Stimulated activated naive CD4-positive, alpha-beta T cell treated with Interleukin-2 at 50 U/mL for 16 hours (primary cell): ENCODE data around the gene SAP30L.

Source experiments
- DNase-seq: peaks from one replicate; lab custom pipeline; 2025; lab: John Stamatoyannopoulos, UW

Gene SAP30L

DNA sequence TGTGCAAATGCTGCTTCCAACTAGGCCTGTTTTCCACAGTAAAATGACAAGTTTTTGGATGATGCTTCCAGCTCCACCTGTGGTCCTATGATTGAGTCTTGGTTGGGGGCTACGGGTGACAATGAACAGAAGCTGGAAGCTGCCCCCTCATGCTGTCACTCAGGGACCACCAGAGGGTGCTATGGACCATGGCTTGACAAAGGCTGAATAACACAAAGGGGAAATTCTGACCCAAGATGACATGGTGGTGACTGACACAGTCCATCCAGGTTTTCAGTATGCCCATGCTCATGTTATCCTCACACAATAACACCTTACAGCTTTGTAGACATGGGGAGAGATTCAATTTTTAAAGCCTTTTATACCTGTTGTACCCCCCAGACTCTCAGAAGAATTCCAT lies 23.9 kb upstream of the SAP30L start:
- no peak for DNase-seq

DNA sequence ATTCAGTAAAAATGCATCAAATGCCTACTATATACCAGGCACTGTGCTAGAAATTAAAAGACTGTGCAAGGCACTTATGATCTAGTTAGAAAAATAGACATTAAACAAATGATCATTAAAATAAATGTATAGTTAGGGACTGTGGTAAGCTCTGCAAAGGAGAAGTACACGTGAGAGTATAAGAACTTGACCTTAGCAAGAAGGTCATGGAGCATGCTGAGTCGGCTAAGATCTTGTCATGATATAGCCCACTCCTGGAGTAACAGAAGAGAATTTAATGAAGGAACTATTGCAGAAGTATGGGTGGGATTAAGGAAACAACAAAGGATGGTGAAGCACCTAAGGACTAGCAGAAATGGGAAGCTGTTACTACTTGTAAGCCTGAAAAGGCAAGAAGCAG lies 23.5 kb upstream of the SAP30L start:
- no peak for DNase-seq

DNA sequence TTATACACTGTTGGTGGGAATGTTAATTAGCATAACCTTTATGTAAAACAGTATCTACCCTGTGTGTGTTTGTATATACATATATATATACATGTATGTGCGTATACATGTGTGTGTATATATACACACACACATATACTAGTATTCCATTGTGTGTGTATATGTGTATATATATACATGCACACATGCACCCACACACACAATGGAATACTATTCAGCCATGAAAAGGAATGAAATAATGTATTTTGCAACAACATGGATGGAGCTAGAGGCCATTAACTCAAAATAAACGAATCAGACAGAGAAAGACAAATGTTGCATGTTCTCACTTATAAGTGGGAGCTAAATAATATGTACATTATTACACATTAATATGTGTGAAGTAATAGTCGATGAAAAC lies 17.6 kb upstream of the SAP30L start:
- DNase-seq = no peak

DNA sequence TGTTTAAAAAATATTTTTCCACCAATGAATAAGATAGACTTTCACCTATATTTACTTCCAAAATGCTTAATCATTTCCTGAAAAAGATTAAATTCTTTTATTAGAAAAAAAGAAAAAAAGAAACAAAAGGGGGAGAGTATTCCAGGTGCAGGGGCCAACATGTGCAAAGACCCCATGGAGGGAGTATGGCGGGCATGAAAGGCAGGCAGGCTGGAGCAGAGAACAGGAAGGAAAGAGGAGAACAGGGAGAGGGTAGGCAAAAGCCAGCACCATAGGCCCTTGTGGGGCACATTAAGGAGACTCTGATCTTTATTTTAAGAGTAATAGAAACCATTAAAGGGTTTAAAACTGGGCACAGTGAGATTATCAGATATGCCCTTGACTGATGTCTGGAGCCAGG lies 16.5 kb upstream of the SAP30L start:
- no peak for DNase-seq

DNA sequence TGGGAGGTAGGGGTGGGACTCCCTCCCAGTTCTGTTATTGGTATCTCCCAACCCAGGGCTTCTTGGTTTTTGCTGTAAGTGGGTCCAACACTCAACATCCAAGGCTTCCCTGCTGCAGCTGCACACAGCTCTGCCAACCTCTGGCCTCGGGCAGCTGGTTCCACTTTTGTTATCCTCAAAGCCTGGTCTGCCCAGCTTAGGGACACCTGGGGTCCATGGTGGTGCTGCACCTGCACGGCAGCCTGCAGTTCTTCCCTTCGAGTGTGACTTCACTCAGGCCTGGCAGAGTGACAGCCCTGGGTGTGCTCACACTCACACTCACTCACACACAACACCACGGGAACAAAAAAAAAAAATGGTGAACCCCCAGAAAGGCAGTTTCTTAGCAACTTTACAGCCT lies 15.3 kb upstream of the SAP30L start:
- DNase-seq = no peak

DNA sequence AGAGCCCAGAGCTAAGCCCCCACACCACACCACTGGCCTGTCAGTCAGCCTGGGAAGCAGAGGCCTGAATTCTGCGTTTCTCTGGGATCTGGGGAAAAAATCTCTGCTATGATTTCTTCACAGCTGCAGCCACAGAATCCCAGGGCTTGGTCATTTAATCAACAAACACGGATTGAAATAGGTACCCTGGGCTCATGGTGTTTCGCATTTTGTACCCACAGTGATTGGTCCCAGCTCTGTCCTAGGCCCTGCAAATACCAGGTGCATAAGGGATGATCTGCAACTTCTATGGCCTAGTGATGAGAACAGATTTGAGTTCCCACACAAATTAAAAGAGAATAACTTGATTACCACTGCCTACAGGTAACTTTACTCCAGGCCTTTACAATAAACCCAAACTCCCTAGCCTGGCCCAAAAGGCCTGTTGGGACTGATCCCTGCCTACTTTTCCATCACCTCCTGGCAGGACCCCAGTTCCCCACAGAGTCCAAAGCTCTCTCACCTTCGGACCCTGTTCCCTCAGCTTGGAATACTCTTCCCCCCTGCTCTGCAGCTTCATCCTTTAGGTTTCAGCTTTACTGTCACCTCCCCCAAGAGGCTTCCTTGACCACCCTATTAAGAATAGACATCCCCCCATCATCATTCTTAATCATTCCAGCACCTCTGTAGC lies 14.7 kb upstream of the SAP30L start:
- no peak for DNase-seq

DNA sequence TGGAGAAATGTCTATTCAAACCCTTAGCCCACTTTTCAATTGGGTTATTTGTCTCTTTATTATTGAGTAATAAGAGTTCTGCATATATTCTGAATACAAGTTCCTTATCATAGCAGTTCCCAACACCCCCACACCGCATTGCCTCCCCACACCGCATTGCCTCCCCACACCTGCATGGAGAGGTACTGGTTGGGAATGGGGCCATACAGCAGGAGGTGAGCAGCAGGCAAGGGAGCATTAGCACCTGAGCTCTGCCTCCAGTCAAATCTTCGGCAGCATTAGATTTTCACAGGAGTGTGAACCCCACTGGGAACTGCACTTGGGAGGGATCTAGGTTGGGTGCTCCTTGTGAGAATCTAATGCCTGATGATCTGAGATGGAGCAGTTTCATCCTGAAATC lies 10.6 kb upstream of the SAP30L start:
- no peak for DNase-seq

DNA sequence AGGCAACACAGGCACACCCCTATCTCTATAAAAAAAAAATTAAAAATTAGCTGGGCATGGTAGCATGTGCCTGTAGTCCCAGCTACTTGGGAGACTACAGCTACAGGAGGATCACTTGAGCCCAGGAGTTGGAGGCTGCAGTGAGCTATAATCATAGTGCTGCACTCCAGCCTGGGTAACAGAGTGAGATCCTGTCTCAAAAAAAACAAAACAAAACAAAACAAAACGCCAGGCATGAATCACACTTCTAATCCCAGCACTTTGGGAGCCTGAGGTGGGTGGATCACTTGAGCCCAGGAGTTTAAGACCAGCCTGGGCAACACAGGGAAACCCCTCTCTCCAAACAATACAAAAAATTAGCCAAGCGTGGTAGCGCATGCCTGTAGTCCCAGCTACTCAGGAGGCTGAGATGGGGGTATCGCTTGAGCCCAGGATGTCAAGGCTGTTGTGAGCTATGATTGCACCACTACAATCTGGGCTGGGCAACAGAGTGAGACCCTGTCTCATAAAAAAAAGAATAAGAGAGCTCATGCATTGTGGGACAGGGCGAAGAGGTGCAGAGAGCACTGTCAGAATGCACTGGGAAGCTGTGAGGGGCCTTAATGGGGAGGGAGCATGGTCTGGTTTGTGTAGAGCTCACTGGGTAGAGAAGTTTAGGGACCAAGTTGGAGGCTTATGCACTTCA lies 8.4 kb upstream of the SAP30L start:
- no peak for DNase-seq

DNA sequence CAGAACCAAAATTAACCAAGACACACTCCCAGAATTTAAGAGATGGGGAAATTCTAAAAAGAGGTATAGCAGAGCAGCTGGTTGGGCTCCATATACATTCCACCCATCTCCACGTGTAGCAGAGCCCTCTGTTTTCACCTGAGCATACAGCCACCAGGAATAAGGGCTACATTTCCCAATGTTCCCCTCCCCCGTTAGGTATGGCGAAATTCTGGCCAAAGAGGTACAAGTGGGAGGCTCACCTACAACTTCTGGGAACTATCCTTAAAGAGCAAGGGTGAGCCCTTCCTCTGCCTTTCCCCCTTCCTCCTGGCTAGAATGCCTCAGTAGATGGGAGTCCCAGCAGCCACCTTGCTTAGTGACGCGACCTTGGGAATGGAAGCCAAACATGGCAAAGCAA lies 5.3 kb upstream of the SAP30L start:
- DNase-seq = no peak

DNA sequence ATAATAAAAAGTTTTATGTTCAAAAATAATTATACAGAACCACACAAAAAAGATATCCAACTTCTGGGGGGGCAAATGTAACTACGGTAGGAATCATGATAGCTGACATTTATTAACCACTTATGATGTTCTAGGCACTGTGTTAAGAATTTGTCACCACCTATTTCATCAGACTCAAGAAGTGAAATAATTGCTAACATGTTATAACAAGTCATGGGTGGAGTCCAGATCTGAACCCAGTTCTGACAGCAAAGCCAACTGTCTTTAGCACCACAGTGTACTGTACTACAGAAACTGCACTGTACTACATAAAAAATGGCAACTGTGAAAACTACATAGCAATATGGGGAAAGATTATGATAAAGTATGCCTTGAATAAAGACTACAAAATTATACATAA lies 3.0 kb upstream of the SAP30L start:
- no peak for DNase-seq

DNA sequence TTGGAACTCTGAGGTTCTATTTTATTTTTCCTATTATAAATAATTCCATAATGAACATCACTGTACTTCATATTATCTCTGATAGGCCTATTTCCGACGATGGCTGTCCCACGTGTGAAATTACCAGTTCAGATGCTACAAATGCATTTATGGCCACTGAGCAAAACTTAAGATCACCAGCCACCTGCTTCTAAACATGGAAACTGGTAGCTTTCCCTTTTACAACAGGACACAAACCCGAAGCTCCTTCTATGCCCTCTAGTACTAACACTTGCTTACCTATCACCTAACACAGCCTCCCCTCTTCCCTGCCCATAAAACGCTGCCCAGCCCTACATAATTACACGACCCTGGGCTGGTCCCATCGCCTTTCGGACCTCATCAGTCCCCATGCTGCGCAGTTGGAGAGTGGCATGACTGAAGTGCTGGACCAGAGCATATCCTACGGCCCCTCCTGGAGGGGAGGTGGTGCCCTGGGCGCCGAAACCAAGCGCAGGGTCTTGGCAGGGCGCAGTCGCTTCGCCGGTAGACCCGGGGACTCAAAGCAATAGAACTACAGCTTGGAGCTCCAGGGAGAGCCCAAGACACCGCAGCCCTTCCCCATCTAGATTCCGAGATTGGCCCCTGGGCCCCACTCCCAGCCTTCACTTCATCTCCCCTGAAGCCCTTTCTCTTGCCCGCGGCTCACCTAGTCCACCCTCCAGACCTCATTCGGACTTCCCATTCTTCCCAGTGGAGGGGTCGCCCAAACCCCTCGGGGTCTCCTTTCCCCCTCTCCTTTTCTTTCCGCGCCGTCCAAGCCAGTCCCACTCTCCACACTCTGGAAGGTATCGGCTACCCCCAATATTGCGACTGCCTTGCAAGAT lies 1.0 kb upstream of the SAP30L start:
- DNase-seq = no peak

DNA sequence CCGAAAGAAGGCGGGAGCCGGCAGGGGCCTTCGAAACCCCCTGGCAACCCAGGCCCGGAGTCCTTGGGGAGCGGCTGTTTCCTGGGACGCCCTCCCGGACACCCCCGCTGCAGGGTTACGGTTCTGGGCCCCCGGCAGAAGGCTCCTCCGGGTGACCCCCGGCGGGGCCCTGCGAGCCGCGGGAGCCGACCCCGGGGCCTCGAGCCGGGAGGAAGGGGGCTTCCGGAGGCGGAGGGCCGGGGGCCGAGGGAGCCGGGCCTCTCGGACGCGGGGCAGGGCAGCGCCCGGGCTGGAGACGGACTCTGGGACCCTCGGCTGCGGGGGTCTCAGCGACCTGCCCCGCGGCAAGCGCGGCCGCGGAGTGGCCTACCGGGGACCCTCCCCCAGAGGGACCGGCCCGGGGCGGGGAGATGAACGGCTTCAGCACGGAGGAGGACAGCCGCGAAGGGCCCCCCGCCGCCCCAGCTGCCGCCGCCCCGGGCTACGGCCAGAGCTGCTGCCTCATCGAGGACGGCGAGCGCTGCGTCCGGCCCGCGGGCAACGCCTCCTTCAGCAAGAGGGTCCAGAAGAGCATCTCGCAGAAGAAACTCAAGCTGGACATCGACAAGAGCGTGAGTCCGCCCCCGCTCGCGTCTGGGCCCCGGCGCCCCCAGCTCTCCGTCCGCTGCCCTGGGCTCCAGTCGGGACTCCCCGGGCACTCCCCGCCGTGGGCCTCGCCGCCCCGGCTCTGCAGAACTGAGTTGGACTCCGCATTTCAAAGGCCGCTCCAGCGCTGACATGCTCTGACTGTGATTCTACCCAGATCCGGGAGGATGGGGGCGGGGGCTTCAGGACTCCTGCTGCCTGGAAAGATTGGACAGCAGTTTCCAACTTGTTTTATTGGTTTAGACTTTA lies 645 bp downstream of the SAP30L start:
- DNase-seq = peak; percentile 47

DNA sequence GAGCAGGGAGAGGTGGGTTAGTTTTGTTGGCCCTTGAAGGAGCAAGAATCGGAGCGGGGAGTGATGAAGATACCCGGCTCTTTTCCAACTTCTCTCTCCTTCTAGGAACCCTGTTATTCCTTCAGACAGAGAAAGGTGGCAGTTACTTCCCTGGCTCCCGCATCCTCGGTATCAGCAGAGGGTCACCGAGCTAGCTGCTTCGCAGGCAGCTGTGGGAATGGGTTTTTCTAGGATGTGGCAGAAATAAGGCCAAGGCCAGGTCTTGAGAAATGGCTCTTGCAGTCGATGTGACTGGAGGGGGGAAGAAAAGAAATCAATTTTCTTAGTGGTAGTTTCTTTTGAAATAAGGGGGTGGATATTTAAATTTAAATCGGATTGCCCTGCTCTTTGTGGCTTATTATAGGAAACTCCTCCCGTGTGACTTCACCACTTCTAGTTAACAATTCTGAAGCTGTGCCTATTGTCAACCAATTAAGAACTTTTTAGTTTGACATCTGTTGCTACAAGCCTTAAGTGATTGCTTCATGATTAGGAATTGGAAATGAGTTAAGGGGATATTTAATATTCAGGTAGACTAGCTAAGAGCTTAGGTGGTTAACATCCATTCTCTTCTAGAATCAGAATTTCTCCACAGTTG lies 1.4 kb downstream of the SAP30L start:
- DNase-seq = no peak

DNA sequence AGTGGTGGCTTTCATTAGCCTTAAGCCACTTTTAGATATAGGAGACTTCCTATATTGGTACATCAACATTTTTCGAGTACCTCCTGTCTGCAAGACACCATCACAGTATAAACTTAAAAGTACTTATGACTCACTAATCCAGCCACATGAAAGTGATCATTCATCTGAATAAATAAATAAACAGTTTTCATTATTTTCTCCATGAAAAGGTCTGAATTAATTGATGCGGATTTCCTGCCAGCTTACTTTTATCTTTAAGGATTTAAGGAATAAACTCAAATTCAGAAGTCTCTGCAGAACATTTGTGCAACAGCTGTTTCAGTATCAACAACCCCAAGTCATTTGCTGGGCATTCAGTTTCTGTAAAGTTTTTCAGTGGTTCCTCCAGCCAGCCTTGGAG lies 4.0 kb downstream of the SAP30L start:
- no peak for DNase-seq

DNA sequence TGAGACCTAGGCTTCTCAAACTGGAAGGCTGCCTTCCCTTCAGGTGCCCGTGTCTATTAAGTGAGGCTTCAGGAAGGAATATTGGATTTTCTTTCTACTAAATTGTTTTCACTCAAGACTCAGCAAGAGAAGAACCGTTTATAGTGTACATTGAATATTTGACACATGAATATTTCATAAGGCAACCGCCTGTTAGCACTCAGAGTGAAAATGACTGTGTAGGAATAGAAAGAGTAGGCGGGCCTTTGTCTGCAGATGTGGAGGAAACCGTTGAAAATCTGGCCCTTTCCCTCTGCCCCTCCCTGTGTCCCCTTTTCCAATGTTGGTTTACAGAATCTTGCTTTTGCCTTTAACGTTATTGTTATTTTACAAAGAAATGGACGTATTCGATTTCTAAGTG lies 6.2 kb downstream of the SAP30L start:
- no peak for DNase-seq

DNA sequence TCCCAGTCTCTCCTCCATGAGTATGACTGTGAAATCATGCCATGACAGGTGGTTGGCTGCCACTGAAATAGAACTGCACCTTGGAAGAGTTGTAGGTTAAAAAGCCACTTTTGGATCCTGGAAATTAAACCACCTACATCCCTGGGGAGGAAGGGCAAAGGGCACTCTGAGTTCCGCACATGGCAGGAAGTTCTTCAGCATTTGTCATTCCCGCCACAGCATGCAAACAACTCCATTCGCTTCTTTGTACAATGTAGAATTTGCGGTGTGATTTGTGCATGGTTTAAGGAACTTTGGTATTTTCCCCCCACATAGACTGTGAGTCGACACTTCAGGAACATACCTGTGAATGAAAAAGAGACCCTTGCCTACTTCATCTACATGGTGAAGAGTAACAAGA lies 9.8 kb downstream of the SAP30L start:
- DNase-seq = no peak

DNA sequence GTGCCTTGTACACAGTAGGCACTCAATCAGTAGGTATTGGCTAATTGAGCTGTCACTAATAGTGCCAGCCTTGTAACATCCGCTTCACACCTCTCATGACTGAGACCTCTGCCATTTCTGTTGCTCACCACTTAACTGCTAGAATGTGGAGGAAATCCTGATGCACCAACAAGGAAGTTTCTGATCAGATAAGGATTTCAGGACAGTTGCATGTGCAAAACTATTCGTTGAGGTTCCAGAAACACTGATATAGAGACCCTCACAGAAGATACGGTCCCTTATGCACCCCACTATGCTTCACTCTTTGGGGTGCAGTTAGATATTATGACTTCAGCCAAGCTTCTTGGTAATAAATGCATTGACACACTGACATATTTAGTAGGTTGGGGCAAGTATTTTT lies 10.7 kb downstream of the SAP30L start:
- no peak for DNase-seq

DNA sequence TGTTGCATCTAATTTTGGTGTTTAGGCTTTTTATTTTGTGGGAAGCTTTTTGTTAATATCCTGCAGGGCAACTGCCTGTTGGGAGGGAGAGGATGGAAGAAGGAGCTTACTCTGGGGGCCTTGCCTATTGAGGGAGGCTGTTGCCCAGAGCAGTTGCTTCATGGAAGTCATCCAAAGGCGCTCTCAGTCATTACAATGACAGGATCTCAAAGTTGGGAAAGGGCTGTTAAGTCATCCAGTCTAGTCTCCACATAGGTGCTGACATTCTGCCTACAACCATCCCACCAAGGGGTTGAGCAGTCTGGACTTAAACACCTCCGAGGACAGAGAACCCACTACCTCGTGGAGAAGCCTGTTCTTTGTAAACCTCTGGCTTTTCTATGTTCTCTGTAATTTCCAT lies 13.2 kb downstream of the SAP30L start:
- no peak for DNase-seq

DNA sequence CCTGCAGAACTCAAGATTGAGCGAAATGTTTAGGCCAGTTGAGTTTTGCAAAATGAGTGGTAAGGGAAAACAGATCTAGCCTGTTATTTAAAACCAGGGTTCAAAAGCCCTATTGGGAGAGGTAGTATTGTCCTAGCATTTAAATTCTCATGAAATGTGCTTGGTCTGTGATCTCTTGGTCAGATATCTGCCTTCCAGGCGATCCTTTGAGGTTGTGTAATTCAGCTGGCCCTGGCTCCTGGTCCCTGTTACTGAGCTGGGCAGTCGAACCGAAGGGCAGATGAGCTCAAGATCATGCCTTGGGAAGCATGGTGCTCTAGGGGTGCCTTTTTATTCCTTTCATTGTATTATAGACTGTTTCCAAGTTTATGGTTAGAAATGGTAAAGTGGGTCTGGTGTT lies 14.4 kb downstream of the SAP30L start:
- no peak for DNase-seq

DNA sequence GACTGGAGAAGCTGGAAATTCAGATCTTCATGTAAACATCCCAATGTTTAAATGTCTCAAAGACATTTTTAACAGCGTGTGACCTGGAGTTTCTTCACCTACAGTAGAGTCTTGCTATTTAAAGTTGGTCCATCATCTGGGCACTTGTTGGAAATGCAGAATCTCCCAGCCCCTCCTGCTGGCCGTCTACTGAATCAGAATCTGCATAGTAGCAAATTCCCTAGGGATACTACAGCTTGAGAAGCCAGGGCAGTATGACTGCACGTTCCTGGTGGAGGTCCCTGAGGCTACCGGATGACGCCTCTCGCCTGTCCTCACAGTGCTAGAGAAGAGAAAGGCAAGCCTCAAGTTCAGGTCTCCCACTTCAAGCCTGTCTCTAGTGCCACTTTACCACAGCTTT lies 15.7 kb downstream of the SAP30L start:
- no peak for DNase-seq

DNA sequence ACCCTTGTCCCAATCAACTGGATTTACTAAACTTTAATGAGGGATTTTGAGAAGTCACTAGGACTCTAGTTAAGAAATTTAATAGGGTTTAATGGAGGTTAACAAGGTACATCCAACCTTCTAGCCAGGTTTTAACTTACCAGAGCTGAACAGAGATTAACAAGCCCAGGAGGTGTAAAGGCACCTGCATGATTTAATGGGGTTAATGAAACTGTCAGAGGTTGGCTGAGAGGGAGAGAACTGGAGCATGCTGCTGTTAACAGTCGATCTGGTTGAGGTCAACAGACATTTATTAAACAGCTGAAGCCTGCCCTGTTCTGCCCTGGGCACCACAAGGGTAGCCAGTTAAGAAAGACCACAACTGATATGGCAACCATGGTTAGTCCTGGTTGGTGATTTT lies 18.6 kb downstream of the SAP30L start:
- no peak for DNase-seq

DNA sequence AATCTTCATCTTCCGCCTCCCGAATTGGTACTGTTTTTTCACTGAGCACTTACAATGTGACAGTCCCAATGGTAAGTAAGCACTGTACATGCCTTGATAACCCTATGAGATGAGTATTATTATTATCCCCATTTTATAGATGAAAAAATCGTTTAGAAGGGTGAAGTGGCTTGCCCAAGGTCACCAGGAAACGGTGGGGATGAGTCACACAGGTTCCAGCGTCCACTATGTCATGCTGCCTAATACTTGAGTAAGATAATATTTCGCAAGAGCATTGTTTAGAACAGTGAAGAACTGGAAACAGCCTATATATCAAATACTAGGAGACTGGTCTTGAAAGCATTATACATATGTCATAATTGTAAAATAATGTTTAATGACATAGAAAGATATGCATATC lies 19.4 kb downstream of the SAP30L start:
- DNase-seq = no peak
